Body of pancreas (tissue), 4 donors: Measurements from ENCODE around the gene PIK3R4. TPM values are rescaled to one million over a fixed set of nuclear protein-coding genes. Genes with fewer than 3 reads are reported as not detected.

Experiments
- ATAC-seq: fragments of 150-250 bp; one replicate; pipeline ENCODE4 v1.9.1; 2016
- DNase-seq, 4 donors: peaks; one replicate each; pipeline ENCODE4 v3.0.0-alpha.2; 2019
- H3K27ac ChIP-seq, 4 donors: fragments of 200-600 bp; sonication (generic); 1 replicate in 3 of 4; 2 replicates in 1 of 4; pipeline versions ENCODE4 v1.5.1 to v1.6.1; 2016 to 2019; ENCODE audit warnings: mild to moderate bottlenecking in 1 of 4, mixed read lengths in 1 of 4, moderate library complexity in 1 of 4
- H3K27me3 ChIP-seq, 2 donors: fragments of 200-600 bp; sonication (generic); one replicate each; pipeline ENCODE4 v1.6.0; 2016; ENCODE audit warnings: mild to moderate bottlenecking in 1 of 2
- H3K36me3 ChIP-seq, 2 donors: fragments of 200-600 bp; sonication (generic); replicated peaks in 1 of 2; 2 replicates each; pipeline ENCODE4 v1.5.1; 2016; ENCODE audit warnings: low read depth in 2 of 2; ENCODE audit not compliant: insufficient read depth in 1 of 2
- H3K4me1 ChIP-seq: fragments of 200-600 bp; sonication (generic); one replicate; pipeline ENCODE4 v1.6.0; 2016
- H3K4me3 ChIP-seq, 2 donors: fragments of 200-600 bp; sonication (generic); 1 replicate in 1 of 2; 2 replicates in 1 of 2; pipeline ENCODE4 v1.5.1; 2016 to 2019
- H3K9me3 ChIP-seq, 3 donors: fragments of 200-600 bp; sonication (generic); 1 replicate in 2 of 3; 2 replicates in 1 of 3; pipeline ENCODE4 v1.5.1; 2016
- POLR2A ChIP-seq, 3 donors: fragments of 450-650 bp; IDR thresholded peaks; one replicate each; pipeline ENCODE4 v1.6.1; 2016; ENCODE audit warnings: antibody characterized with exemption in 3 of 3, mild to moderate bottlenecking in 2 of 3
- WGBS, 2 donors: methylation state at CpG; one replicate each; pipeline ENCODE4 v1.1.5; 2017; 5-methylcytosine and 5-hydroxymethylcytosine counted together
- intact Hi-C: fragments of 100-400 bp; cut with DNase I; formaldehyde crosslinking; loops from one replicate; pipeline ENCODE4 v1.15.1; 2023
- total RNA-seq, 2 donors: library from RNA; depleted of rRNA; stranded (reverse); fragments of >200 nt; gene quantifications; one replicate each; pipeline ENCODE4 v1.1.0, GENCODE V29; 2016
- TF ChIP-seq, protein P1 (sequence below), 7 experiments: fragments of 450-650 bp in 4 of 7; fragments of 200-600 bp in 3 of 7; sonication (generic) in 3 of 7; IDR thresholded peaks; one replicate each; pipeline ENCODE4 v1.5.1; 2016 to 2019; ENCODE audit warnings: antibody characterized with exemption in 7 of 7

Gene PIK3R4
- total RNA-seq, 2 donors from 2014 or later = 20.8 to 28.0 TPM

DNA sequence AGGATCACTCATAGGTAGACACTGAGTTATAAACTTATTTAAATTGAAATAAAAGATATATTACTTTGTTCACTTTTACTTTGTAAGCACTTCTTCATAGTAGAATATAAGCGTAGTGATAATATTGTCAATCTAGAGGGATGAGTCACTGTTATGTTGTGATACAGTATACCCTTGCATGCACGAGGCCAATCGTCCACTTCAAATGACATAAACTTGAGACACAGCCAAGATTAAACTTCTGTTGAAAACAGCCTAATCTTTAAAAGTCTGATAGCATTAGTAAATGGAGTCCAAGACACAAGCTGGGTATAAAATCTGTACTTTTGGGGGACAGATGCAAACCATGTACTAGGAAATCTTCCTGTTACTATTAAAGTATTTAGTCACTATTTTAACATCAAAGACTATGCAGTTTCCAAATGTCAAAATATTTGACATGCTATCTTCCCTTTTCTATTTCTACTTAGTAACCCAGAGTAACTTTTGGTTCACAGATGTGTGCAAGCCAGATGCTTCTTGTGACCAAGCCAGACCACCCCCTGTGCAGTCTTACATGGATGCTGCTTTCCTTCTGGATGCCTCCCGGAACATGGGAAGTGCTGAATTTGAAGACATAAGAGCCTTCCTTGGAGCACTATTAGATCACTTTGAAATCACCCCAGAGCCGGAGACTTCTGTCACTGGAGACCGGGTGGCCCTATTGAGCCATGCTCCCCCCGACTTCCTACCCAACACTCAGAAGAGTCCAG lies 85.3 kb downstream of the PIK3R4 start:
- intact Hi-C loops = no loop called here
- H3K4me1 ChIP-seq = no peaks in the 10 kb centered on the region
- no peaks in the 10 kb centered on the region for H3K9me3 ChIP-seq
- 71% methylated on average over 7 of the region's 7 CpGs for WGBS, 2 donors
- ATAC-seq (no peak), DNase-seq (no peak)
- TF ChIP-seq, protein P1, sequence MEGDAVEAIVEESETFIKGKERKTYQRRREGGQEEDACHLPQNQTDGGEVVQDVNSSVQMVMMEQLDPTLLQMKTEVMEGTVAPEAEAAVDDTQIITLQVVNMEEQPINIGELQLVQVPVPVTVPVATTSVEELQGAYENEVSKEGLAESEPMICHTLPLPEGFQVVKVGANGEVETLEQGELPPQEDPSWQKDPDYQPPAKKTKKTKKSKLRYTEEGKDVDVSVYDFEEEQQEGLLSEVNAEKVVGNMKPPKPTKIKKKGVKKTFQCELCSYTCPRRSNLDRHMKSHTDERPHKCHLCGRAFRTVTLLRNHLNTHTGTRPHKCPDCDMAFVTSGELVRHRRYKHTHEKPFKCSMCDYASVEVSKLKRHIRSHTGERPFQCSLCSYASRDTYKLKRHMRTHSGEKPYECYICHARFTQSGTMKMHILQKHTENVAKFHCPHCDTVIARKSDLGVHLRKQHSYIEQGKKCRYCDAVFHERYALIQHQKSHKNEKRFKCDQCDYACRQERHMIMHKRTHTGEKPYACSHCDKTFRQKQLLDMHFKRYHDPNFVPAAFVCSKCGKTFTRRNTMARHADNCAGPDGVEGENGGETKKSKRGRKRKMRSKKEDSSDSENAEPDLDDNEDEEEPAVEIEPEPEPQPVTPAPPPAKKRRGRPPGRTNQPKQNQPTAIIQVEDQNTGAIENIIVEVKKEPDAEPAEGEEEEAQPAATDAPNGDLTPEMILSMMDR (IDR thresholded peaks at IDR 0.05) = no peak
- TF ChIP-seq POLR2A (IDR thresholded peaks at IDR 0.05) = no peak
- no peak overlapping the region for H3K27ac ChIP-seq
- H3K4me3 ChIP-seq = no peak overlapping the region
- no peaks in the 10 kb centered on the region for H3K27me3 ChIP-seq
- no peaks in the 10 kb centered on the region for H3K36me3 ChIP-seq

DNA sequence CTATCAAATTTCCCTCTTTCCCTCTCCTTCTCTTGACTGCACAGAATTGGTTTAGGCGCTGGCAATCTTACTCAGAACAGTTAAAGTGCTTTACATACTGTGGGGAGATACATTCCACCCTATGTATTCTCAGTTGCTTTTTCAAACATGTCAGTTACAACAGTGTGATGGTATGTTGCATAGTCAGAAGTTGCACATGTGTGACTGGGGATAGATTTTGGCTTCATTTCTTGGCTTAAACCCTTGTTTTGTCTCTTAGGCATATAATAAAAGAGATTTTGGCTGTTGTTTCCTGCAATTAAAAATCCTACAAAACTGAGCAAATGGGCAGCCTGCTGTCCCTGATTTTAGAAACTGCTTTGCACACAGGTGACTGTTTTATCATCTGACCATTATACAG lies 86.7 kb downstream of the PIK3R4 start:
- no peak overlapping the region for H3K27ac ChIP-seq
- no peaks in the 10 kb centered on the region for H3K36me3 ChIP-seq
- intact Hi-C loops = no loop called here
- H3K4me1 ChIP-seq = no peaks in the 10 kb centered on the region
- H3K27me3 ChIP-seq = no peaks in the 10 kb centered on the region
- WGBS, 2 donors = 97 to 100% methylated on average over 1 of the region's 1 CpG
- H3K4me3 ChIP-seq = no peak overlapping the region
- H3K9me3 ChIP-seq = no peaks in the 10 kb centered on the region
- ATAC-seq (no peak), DNase-seq (no peak)
- TF ChIP-seq, protein P1 (IDR thresholded peaks at IDR 0.05) = no peak
- no peak for TF ChIP-seq POLR2A (IDR thresholded peaks at IDR 0.05)

DNA sequence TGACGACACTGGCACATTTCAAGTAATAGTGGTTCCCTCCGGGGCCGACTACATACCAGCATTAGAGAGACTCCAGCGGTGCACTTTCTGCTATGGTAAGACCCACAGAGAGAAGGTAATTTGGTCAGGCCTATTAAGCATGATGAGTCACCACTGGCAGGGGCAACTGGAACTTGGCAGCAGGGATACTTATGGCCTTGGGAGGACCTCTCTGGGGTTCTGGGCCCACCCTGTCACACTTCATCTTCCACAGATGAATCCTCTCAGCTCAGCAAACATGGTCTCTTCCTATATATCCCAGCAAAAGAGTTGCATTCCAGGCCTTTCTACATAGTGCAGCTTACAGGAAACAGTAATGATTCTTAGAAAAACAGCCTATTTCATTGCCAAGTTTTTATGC lies 88.0 kb downstream of the PIK3R4 start:
- no peaks in the 10 kb centered on the region for H3K4me1 ChIP-seq
- H3K9me3 ChIP-seq = no peaks in the 10 kb centered on the region
- 90% methylated on average over 4 of the region's 4 CpGs for WGBS, 2 donors
- no peaks in the 10 kb centered on the region for H3K36me3 ChIP-seq
- DNase-seq = no peak
- no peak overlapping the region for H3K4me3 ChIP-seq
- intact Hi-C loops = no loop called here
- no peak overlapping the region for H3K27ac ChIP-seq
- no peaks in the 10 kb centered on the region for H3K27me3 ChIP-seq
- TF ChIP-seq, protein P1 (IDR thresholded peaks at IDR 0.05) = no peak
- TF ChIP-seq POLR2A (IDR thresholded peaks at IDR 0.05) = no peak
- ATAC-seq = no peak

DNA sequence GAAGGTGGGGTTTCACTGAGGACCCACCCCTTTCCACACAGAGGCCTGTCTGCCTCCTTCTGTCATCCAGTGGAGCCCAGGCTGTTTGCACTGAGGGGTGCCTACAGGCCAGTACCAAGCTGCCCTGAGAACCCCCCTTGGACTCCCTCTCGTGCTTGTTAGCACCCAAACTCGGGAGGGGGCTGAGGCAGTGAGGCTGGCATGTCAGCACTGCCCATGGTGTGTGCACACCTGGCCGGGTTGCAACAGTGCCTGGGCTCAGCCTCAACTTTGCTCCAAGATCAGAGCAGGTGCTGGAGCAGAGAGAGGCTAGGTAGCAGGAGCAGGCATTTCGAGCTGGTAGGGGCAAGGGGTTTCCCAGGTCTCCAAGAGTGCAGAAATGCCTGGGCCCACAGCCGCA lies 90.0 kb downstream of the PIK3R4 start:
- Histone ChIP-seq H3K4me3 (no peak overlapping the region), H3K36me3 (no peaks in the 10 kb centered on the region), H3K27ac (no peak overlapping the region), H3K4me1 (no peaks in the 10 kb centered on the region), H3K9me3 (no peaks in the 10 kb centered on the region), H3K27me3 (no peaks in the 10 kb centered on the region)
- intact Hi-C loops = no loop called here
- ATAC-seq (no peak), DNase-seq (no peak)
- 93% methylated on average over 5 of the region's 5 CpGs; no CpG with 5 or more reads in 1 of the 2 donors for WGBS, 2 donors
- TF ChIP-seq, protein P1 (IDR thresholded peaks at IDR 0.05) = no peak
- TF ChIP-seq POLR2A (IDR thresholded peaks at IDR 0.05) = no peak

DNA sequence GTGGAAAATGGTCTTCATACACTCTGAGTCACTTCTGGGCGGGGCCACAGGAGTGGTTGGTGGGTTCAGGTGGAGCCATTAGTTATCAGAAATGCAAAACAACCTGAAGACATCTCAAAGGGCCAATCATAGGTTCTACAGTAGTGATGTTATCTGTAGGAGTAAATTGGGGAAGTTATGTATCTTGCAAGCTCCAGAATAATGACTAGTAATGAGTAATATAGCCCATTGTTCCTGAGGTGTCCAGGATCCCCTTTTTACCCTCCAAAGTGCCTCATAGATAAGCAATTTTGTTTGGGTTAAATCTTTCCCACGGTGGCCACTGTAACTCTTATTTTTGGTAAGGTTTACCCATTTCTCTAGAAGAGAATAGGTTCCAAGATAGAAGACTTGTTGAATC lies 91.7 kb downstream of the PIK3R4 start:
- no peaks in the 10 kb centered on the region for H3K36me3 ChIP-seq
- H3K27me3 ChIP-seq = no peaks in the 10 kb centered on the region
- H3K9me3 ChIP-seq = no peaks in the 10 kb centered on the region
- intact Hi-C loops = no loop called here
- H3K4me3 ChIP-seq = no peak overlapping the region
- DNase-seq (no peak), ATAC-seq (no peak)
- no peak overlapping the region for H3K27ac ChIP-seq
- 89 to 90% methylated on average over 2 of the region's 2 CpGs for WGBS, 2 donors
- TF ChIP-seq, protein P1 (IDR thresholded peaks at IDR 0.05) = no peak
- TF ChIP-seq POLR2A (IDR thresholded peaks at IDR 0.05) = no peak
- H3K4me1 ChIP-seq = no peaks in the 10 kb centered on the region
